Activated effector memory CD4-positive, alpha-beta T cell treated with anti-CD3 and anti-CD28 coated beads, Interleukin-2, amount 50 U/mL, for 16 hours (primary cell): Measurements from ENCODE around the gene CCN6.
A peak's percentile ranks its signal among the peaks of the same experiment; 100 is the strongest.

ENCODE experiments used
- DNase-seq: peaks from one replicate; pipeline ENCODE4 v3.0.0-alpha.2; 2020

CCN6 gene

GRCh38 chr6:112054001-112054400 is at the start of gene CCN6:
Gene CCN6 (plus strand): TSS chr6:112054104. CDS start chr6:112054358, 254 bp downstream.
- no peak for DNase-seq

GRCh38 chr6:112004201-112005012 is 49.5 kb upstream of the CCN6 start:
- no peak for DNase-seq

- DNase-seq: no peak
These were observed 48.9 kb upstream of the CCN6 start for GRCh38 chr6:112005013-112005371.

- DNase-seq: no peak
These were observed 46.6 kb upstream of the CCN6 start for GRCh38 chr6:112007254-112007653.

GRCh38 chr6:112007805-112008204 is 46.1 kb upstream of the CCN6 start:
- no peak for DNase-seq

GRCh38 chr6:112008482-112008881 is 45.4 kb upstream of the CCN6 start:
- DNase-seq: no peak

- DNase-seq: no peak
These were observed 43.6 kb upstream of the CCN6 start for GRCh38 chr6:112010328-112010727.

GRCh38 chr6:112013051-112013450 is 40.9 kb upstream of the CCN6 start:
- DNase-seq: no peak

GRCh38 chr6:112014483-112014882 is 39.4 kb upstream of the CCN6 start:
- DNase-seq: no peak

- DNase-seq: no peak
These were observed 38.2 kb upstream of the CCN6 start for GRCh38 chr6:112015725-112016124.

- DNase-seq: peak; percentile 85
These were observed 37.6 kb upstream of the CCN6 start for GRCh38 chr6:112016320-112016719.

- DNase-seq: peak; percentile 74
These were observed 36.7 kb upstream of the CCN6 start for GRCh38 chr6:112017169-112017568.

- DNase-seq: no peak
These were observed 36.0 kb upstream of the CCN6 start for GRCh38 chr6:112017760-112018537.

- no peak for DNase-seq
These were observed 35.1 kb upstream of the CCN6 start for GRCh38 chr6:112018619-112019416.

GRCh38 chr6:112019589-112019988 is 34.3 kb upstream of the CCN6 start:
- no peak for DNase-seq

- DNase-seq: no peak
These were observed 32.1 kb upstream of the CCN6 start for GRCh38 chr6:112021691-112022310.

- DNase-seq: no peak
These were observed 31.2 kb upstream of the CCN6 start for GRCh38 chr6:112022749-112023148.

GRCh38 chr6:112024464-112024863 is 29.4 kb upstream of the CCN6 start:
- DNase-seq: no peak

GRCh38 chr6:112026933-112027332 is 27.0 kb upstream of the CCN6 start:
- no peak for DNase-seq

- peak; percentile 72 for DNase-seq
These were observed 25.8 kb upstream of the CCN6 start for GRCh38 chr6:112027942-112028674.

GRCh38 chr6:112029045-112029822 is 24.7 kb upstream of the CCN6 start:
- peak; percentile 88 for DNase-seq
